Stomach (tissue), 9 donors: ENCODE measurements around the gene PRSS22. TPM values are rescaled to one million over a fixed set of nuclear protein-coding genes. Genes with fewer than 3 reads are reported as not detected.

Experiments
- DNase-seq, 2 donors: peaks; one replicate each; pipeline versions ENCODE4 v3.0.0 to v3.0.0-alpha.2; 2013 to 2019
- H3K27ac ChIP-seq, 5 donors: fragments of 200-600 bp in 4 of 5; sonication (generic) in 4 of 5; one replicate each; pipeline ENCODE4 v1.5.1; 2013 to 2019; ENCODE audit warnings: mild to moderate bottlenecking in 1 of 5, moderate library complexity in 1 of 5
- H3K27me3 ChIP-seq, 3 donors: fragments of 200-600 bp; sonication (generic); one replicate each; pipeline ENCODE4 v1.5.1; 2017 to 2019; ENCODE audit warnings: mixed run types in 1 of 3
- H3K36me3 ChIP-seq, 4 donors: fragments of 200-600 bp; sonication (generic); 1 replicate in 3 of 4; 2 replicates in 1 of 4; pipeline ENCODE4 v1.5.1; 2016 to 2019
- H3K4me1 ChIP-seq, 4 donors: fragments of 200-600 bp; sonication (generic); one replicate each; pipeline ENCODE4 v1.5.1; 2016 to 2019
- H3K4me3 ChIP-seq, 4 donors: fragments of 200-600 bp; sonication (generic) in 3 of 4; one replicate each; pipeline ENCODE4 v1.5.1; 2016 to 2019; ENCODE audit warnings: mild to moderate bottlenecking in 1 of 4
- H3K9me3 ChIP-seq, 4 donors: fragments of 200-600 bp; sonication (generic); one replicate each; pipeline ENCODE4 v1.5.1; 2016 to 2019
- EP300 ChIP-seq: sonication (generic); formaldehyde crosslinking; IDR thresholded peaks from one replicate; pipeline ENCODE4 v1.6.1; 2017; ENCODE audit warnings: antibody characterized with exemption
- POLR2A ChIP-seq, 4 donors: fragments of 450-650 bp; IDR thresholded peaks; one replicate each; pipeline ENCODE4 v1.6.1; 2016; ENCODE audit warnings: antibody characterized with exemption in 4 of 4, control low read depth in 2 of 4, mild to moderate bottlenecking in 1 of 4, moderate library complexity in 1 of 4
- POLR2AphosphoS5 ChIP-seq, 3 donors: sonication (generic); formaldehyde crosslinking; IDR thresholded peaks; one replicate each; pipeline ENCODE4 v1.6.1; 2016; ENCODE audit warnings: antibody characterized with exemption in 3 of 3
- WGBS, 5 donors: extraction: QIAGEN DNeasy Blood & Tissue Kit in 3 of 5; methylation state at CpG; one replicate each; pipeline versions ENCODE4 v1.1.5 to v1.1.7; 2013 to 2018; 5-methylcytosine and 5-hydroxymethylcytosine counted together
- intact Hi-C: fragments of 100-400 bp; cut with DNase I; formaldehyde crosslinking; loops from one replicate; pipeline ENCODE4 v1.15.1; 2023; ENCODE audit warnings: low total_unique reads
- polyA plus RNA-seq, 3 donors: library from polyadenylated mRNA; stranded (reverse); fragments of 200-250 nt; gene quantifications; one replicate each; pipeline ENCODE4 v1.2.3, GENCODE V29; 2013
- total RNA-seq, 5 donors: library from RNA; depleted of rRNA; stranded (reverse); fragments of >200 nt; gene quantifications; one replicate each; pipeline versions ENCODE4 v1.1.0 to v1.2.3, GENCODE V29; 2014 to 2016
- TF ChIP-seq, protein P1 (sequence below), 7 experiments: fragments of 450-650 bp in 4 of 7; fragments of 200-600 bp in 3 of 7; sonication (generic) in 3 of 7; IDR thresholded peaks; one replicate each; pipeline ENCODE4 v1.5.1; 2016 to 2019; ENCODE audit warnings: antibody characterized with exemption in 7 of 7, control low read depth in 2 of 7, mild to moderate bottlenecking in 1 of 7
- donor health status: healthy with polysubstance abuse.
- donor health status: Bipolar disorder and iron deficiency.
- donor health status: healthy.

The PRSS22 gene
- total and polyA plus RNA-seq, 8 donors, result 1.8 to 62.2 (median 10.3) TPM; not detected in 1

DNA sequence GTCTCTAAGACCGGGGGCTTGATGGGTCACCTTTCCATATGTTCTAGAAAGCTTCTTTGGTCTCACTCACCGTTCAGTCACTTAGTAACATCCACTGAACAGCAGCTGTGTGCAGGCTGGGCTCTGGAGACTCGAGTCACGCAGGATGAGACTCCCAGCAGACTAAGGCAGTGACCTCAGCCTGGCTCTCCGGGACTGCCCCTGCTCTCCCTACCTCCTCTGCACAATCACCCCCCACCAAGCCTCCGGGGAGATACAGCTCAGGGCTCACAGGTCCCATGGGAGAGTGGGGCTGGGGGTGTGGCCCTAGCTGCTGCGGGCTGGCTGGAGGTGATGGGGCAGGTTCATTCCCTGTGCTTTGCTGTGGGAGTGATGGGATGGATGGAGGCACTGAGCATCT lies 39.1 kb upstream of the PRSS22 start:
- Histone ChIP-seq H3K27ac (no peak overlapping the region), H3K36me3 (peaks cover 7 to 65% (median 44%) of the 10 kb centered on the region in 4 donors), H3K27me3 (no peaks in the 10 kb centered on the region), H3K4me1 (no peaks in the 10 kb centered on the region), H3K9me3 (no peaks in the 10 kb centered on the region), H3K4me3 (no peak overlapping the region)
- whole genome bisulfite sequencing, 5 donors, result 79 to 91% (median 85%) methylated on average over 7 of the region's 7 CpGs
- intact Hi-C loops, result no loop called here
- no peak for DNase-seq
- TF ChIP-seq POLR2AphosphoS5 (IDR thresholded peaks at IDR 0.05) (no peak), POLR2A (IDR thresholded peaks at IDR 0.05) (no peak), EP300 (no peak)
- TF ChIP-seq, protein P1, sequence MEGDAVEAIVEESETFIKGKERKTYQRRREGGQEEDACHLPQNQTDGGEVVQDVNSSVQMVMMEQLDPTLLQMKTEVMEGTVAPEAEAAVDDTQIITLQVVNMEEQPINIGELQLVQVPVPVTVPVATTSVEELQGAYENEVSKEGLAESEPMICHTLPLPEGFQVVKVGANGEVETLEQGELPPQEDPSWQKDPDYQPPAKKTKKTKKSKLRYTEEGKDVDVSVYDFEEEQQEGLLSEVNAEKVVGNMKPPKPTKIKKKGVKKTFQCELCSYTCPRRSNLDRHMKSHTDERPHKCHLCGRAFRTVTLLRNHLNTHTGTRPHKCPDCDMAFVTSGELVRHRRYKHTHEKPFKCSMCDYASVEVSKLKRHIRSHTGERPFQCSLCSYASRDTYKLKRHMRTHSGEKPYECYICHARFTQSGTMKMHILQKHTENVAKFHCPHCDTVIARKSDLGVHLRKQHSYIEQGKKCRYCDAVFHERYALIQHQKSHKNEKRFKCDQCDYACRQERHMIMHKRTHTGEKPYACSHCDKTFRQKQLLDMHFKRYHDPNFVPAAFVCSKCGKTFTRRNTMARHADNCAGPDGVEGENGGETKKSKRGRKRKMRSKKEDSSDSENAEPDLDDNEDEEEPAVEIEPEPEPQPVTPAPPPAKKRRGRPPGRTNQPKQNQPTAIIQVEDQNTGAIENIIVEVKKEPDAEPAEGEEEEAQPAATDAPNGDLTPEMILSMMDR (IDR thresholded peaks at IDR 0.05), result no peak

DNA sequence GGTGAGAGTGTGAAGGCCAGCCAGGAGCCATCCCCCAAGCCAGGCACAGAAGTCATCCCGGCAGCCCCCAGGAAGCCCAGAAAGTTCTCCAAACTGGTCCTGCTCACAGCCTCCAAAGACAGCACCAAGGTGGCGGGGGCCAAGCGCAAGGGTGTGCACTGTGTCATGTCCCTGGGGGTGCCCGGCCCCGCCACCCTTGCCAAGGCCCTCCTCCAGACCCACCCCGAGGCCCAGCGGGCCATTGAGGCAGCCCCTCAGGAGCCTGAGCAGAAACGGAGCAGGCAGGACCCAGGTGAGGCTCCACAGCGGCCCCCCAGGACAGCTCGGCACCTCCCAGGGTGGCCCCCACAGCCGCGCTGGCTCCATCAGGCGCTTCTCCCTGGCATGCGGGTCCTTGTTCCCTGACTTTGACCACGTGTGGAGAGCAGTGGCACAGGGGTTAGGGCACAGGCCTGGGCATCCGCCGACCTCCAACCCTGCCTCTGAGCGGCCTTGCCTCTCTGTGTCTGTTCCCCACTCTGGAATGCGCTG lies 38.6 kb upstream of the PRSS22 start:
- WGBS, 5 donors, result 95 to 97% (median 96%) methylated on average over 6 to 19 of the region's 19 CpGs
- Histone ChIP-seq H3K36me3 (peaks cover 7 to 65% (median 44%) of the 10 kb centered on the region in 4 donors), H3K27ac (no peak overlapping the region), H3K9me3 (no peaks in the 10 kb centered on the region), H3K27me3 (no peaks in the 10 kb centered on the region), H3K4me1 (no peaks in the 10 kb centered on the region), H3K4me3 (no peak overlapping the region)
- TF ChIP-seq POLR2AphosphoS5 (IDR thresholded peaks at IDR 0.05) (no peak), EP300 (no peak), POLR2A (IDR thresholded peaks at IDR 0.05) (no peak)
- TF ChIP-seq, protein P1 (IDR thresholded peaks at IDR 0.05), result no peak
- no peak for DNase-seq
- intact Hi-C loops, result no loop called here

DNA sequence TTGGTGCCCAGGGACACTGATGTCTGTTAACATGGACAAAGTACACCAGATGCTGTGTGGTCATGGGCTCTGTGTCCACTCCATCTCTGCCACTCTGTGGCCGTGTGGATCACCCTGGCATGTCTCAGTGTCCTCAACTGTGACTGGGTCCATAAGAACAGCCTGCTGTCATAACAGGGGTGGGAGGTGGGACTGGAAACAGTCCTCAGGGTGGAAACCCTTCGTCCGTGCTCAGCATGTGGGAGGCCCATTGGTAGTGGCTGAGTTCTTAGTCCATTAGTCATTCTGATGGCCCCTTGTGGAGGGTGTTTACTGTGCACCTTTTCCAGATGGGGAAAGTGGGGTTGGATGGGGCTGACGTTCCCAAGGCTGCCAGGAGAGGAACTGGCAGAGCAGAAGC lies 37.8 kb upstream of the PRSS22 start:
- WGBS, 5 donors, result 55 to 83% (median 65%) methylated on average over 2 to 4 of the region's 4 CpGs
- H3K36me3 ChIP-seq, result peaks cover 7 to 61% (median 44%) of the 10 kb centered on the region in 4 donors
- no peaks in the 10 kb centered on the region for H3K9me3 ChIP-seq
- H3K27ac ChIP-seq, result no peak overlapping the region
- no peak overlapping the region for H3K4me3 ChIP-seq
- H3K27me3 ChIP-seq, result no peaks in the 10 kb centered on the region
- intact Hi-C loops, result no loop called here
- no peak for DNase-seq
- TF ChIP-seq EP300, result no peak
- TF ChIP-seq POLR2A (IDR thresholded peaks at IDR 0.05), result no peak
- TF ChIP-seq, protein P1 (IDR thresholded peaks at IDR 0.05), result no peak
- no peak for TF ChIP-seq POLR2AphosphoS5 (IDR thresholded peaks at IDR 0.05)
- peaks cover 0 to 2% (median 0%) of the 10 kb centered on the region in 4 donors for H3K4me1 ChIP-seq

DNA sequence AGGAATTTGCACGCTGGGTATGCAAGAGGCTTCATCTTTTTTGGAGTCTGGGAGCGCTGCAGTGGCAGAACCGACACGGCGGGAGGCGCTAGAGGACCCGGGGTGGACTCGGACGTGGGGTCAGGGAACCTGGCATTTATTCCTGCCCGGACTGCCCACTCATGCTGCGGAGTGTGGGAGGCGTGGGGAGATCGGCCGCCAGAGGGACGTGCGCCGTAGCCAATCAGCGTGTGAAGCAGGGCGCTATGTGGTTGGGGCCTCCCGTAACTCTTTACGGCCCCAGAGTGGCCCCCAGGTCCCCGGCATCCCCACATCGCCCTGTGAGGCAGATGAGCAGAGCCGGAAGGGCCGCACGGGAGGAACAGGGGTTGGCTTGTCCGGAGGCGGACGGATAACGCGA lies 36.3 kb upstream of the PRSS22 start:
- Histone ChIP-seq H3K27ac (no peak overlapping the region), H3K4me1 (peaks cover 0 to 6% (median 0%) of the 10 kb centered on the region in 4 donors), H3K4me3 (no peak overlapping the region), H3K27me3 (no peaks in the 10 kb centered on the region), H3K36me3 (peaks cover 7 to 48% (median 32%) of the 10 kb centered on the region in 4 donors), H3K9me3 (no peaks in the 10 kb centered on the region)
- WGBS, 5 donors, result 88 to 94% (median 90%) methylated on average over 12 to 31 of the region's 31 CpGs
- TF ChIP-seq, protein P1 (IDR thresholded peaks at IDR 0.05), result no peak
- TF ChIP-seq POLR2A (IDR thresholded peaks at IDR 0.05) (no peak), POLR2AphosphoS5 (IDR thresholded peaks at IDR 0.05) (no peak), EP300 (no peak)
- intact Hi-C loops, result no loop called here
- DNase-seq, result no peak
